ENCODE data around the gene PLEKHG4. TPM values are rescaled to one million over a fixed set of nuclear protein-coding genes. Genes with fewer than 3 reads are reported as not detected.

The PLEKHG4 gene
- total RNA-seq, 1 experiment from 2014 or later = 13.9 TPM

DNA sequence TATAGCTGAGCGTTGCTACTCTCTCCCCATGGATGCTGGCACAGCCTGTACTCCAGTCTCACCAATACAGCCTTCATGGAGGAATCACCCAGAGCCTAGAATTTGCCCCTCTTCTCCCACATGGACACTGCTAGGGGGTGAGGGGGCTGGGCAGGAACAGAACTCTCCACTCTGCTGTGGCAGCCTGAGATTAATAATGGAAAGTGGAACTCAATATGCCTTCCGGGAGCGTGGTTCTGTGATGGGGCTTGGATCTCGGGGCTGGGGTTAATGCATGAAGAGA is 29.3 kb upstream of the PLEKHG4 start:
- Histone ChIP-seq H4K91ac (ENCODE audit: insufficient read length, low read depth, low read length) (no peak overlapping the region), H2AFZ (ENCODE audit: low read length) (no peak overlapping the region), H3K27ac (ENCODE audit: insufficient read length, low read depth, low read length) (no peak overlapping the region), H2BK12ac (ENCODE audit: insufficient read length, low read depth, low read length) (no peak overlapping the region), H3K79me1 (ENCODE audit: insufficient read depth, low read depth, low read length, poor library complexity, severe bottlenecking) (no peaks in the 10 kb centered on the region), H2BK20ac (ENCODE audit: low read depth, low read length, poor library complexity, severe bottlenecking) (no peak overlapping the region), H3K79me2 (ENCODE audit: insufficient read depth, low read length) (no peaks in the 10 kb centered on the region), H3K14ac (ENCODE audit: insufficient read depth, low read length) (no peak overlapping the region), H2BK120ac (ENCODE audit: low read depth, low read length, poor library complexity, severe bottlenecking) (no peak overlapping the region), H4K5ac (ENCODE audit: insufficient read length, low read depth, low read length) (no peak overlapping the region), H4K20me1 (ENCODE audit: control insufficient read depth, insufficient read depth, insufficient read length) (no peaks in the 10 kb centered on the region), H3K4ac (ENCODE audit: low read depth, low read length) (no peak overlapping the region), H2BK5ac (ENCODE audit: insufficient read length, low read length) (no peak overlapping the region), H3K9ac (ENCODE audit: extremely low read depth, insufficient read length, low read length) (no peak overlapping the region), H3T11ph (ENCODE audit: low read length) (no peak overlapping the region), H3K4me2 (ENCODE audit: insufficient read depth, insufficient read length, low read length) (peak overlapping the region; percentile 65), H3K56ac (ENCODE audit: insufficient read length, low read depth, low read length) (no peak overlapping the region), H3K27me3 (ENCODE audit: insufficient read depth, low read length) (no peaks in the 10 kb centered on the region; the same call in 1 of the 2 replicates), H2AK5ac (ENCODE audit: insufficient read length, low read length) (no peak overlapping the region), H2BK15ac (ENCODE audit: low read depth, low read length) (no peak overlapping the region), H4K8ac (replicated peaks; ENCODE audit: insufficient read length, low read depth, low read length) (no peak overlapping the region), H3K23me2 (ENCODE audit: insufficient read length, low read depth, low read length, poor library complexity, severe bottlenecking) (peaks cover 31% of the 10 kb centered on the region), H3K23ac (ENCODE audit: insufficient read length, low read depth, low read length) (no peak overlapping the region), H3K18ac (ENCODE audit: insufficient read length, low read depth, low read length) (no peak overlapping the region), H3K4me1 (ENCODE audit: insufficient read depth, low read length) (peaks cover 4% of the 10 kb centered on the region; the same call in 1 of the 2 replicates), H3K9me3 (ENCODE audit: control insufficient read depth, low read depth, low read length) (no peaks in the 10 kb centered on the region)
- TF ChIP-seq CTCF (conservative IDR thresholded peaks at IDR 0.05) = no peak
- DNase-seq = no peak
- Mint-ChIP-seq H3K4me3 (peak overlapping the region; percentile 75 to 83), H3K4me1 (peaks cover 29 to 30% of the 10 kb centered on the region in 2 experiments), H3K27me3 (ENCODE audit: low read depth) (peaks cover 24% of the 10 kb centered on the region), H3K36me3 (ENCODE audit: insufficient read depth in 1 of 3, low read depth in 3 of 3) (peaks cover 0 to 7% (median 0%) of the 10 kb centered on the region in 3 experiments; a peak in 2 of 7 replicates), H3K9me3 (no peaks in the 10 kb centered on the region), H3K27ac (no peak overlapping the region)
- no CpG with 5 or more reads among the region's 4 CpGs for WGBS (ENCODE audit: extremely low coverage, insufficient read length, low lambda C conversion rate)

Data from H9 (cell line).